GM18520 (cell line): ENCODE results near the gene CCDC34.

Source experiments
- ATAC-seq: cut with Tn5 transposase; IDR thresholded peaks from one replicate; pipeline ENCODE4 v1.9.1; 2021; ENCODE audit not compliant: unreplicated experiment

The CCDC34 gene

GRCh38 chr11:27392278-27393114 lies 29.5 kb upstream of the CCDC34 start:
- ATAC-seq: no peak

GRCh38 chr11:27391331-27392015 lies 28.5 kb upstream of the CCDC34 start:
- ATAC-seq: no peak

- no peak for ATAC-seq
These were observed 27.6 kb upstream of the CCDC34 start for GRCh38 chr11:27390318-27391295.

GRCh38 chr11:27388869-27389268 lies 25.9 kb upstream of the CCDC34 start:
- no peak for ATAC-seq

- no peak for ATAC-seq
These were observed 25.0 kb upstream of the CCDC34 start for GRCh38 chr11:27388001-27388400.

GRCh38 chr11:27387362-27387761 lies 24.3 kb upstream of the CCDC34 start:
- ATAC-seq: no peak

- no peak for ATAC-seq
These were observed 23.3 kb upstream of the CCDC34 start for GRCh38 chr11:27386181-27386845.

GRCh38 chr11:27385245-27385644 lies 22.2 kb upstream of the CCDC34 start:
- no peak for ATAC-seq

GRCh38 chr11:27384227-27384626 lies 21.2 kb upstream of the CCDC34 start:
- ATAC-seq: no peak

GRCh38 chr11:27383645-27384044 lies 20.6 kb upstream of the CCDC34 start:
- no peak for ATAC-seq

- no peak for ATAC-seq
These were observed 18.2 kb upstream of the CCDC34 start for GRCh38 chr11:27381238-27381666.

GRCh38 chr11:27380771-27381170 lies 17.8 kb upstream of the CCDC34 start:
- ATAC-seq: no peak

GRCh38 chr11:27379449-27379848 lies 16.4 kb upstream of the CCDC34 start:
- no peak for ATAC-seq

- ATAC-seq: no peak
These were observed 12.4 kb upstream of the CCDC34 start for GRCh38 chr11:27375370-27375769.

GRCh38 chr11:27373856-27374602 lies 11.0 kb upstream of the CCDC34 start:
- no peak for ATAC-seq

GRCh38 chr11:27373392-27373791 lies 10.4 kb upstream of the CCDC34 start:
- no peak for ATAC-seq

- ATAC-seq: no peak
These were observed 9.1 kb upstream of the CCDC34 start for GRCh38 chr11:27372164-27372563.

GRCh38 chr11:27371489-27371888 lies 8.5 kb upstream of the CCDC34 start:
- ATAC-seq: no peak

GRCh38 chr11:27370374-27370773 lies 7.4 kb upstream of the CCDC34 start:
- ATAC-seq: no peak

- no peak for ATAC-seq
These were observed 4.9 kb upstream of the CCDC34 start for GRCh38 chr11:27367881-27368280.
